ENCODE measurements around the gene NUDC. TPM values are rescaled to one million over a fixed set of nuclear protein-coding genes. Genes with fewer than 3 reads are reported as not detected.
"Not testable (repeated sequence)": the region's sequence is repeated elsewhere in the genome, so short reads cannot be mapped to it uniquely, and the experiment has no call there.

The NUDC gene
- total and polyA plus RNA-seq, 4 donors = 39.3 to 77.8 (median 64.4) TPM

- H3K9ac ChIP-seq (ENCODE audit: insufficient read depth in 1 of 2, low read length in 2 of 2) = no peak overlapping the region
- H3K27ac ChIP-seq (ENCODE audit: low read depth in 1 of 2, low read length in 1 of 2) = no peak overlapping the region
- no peaks in the 10 kb centered on the region for H3K9me3 ChIP-seq (ENCODE audit: control insufficient read depth in 4 of 4, insufficient read depth in 3 of 4, low read length in 3 of 4)
- TF ChIP-seq, protein P1, sequence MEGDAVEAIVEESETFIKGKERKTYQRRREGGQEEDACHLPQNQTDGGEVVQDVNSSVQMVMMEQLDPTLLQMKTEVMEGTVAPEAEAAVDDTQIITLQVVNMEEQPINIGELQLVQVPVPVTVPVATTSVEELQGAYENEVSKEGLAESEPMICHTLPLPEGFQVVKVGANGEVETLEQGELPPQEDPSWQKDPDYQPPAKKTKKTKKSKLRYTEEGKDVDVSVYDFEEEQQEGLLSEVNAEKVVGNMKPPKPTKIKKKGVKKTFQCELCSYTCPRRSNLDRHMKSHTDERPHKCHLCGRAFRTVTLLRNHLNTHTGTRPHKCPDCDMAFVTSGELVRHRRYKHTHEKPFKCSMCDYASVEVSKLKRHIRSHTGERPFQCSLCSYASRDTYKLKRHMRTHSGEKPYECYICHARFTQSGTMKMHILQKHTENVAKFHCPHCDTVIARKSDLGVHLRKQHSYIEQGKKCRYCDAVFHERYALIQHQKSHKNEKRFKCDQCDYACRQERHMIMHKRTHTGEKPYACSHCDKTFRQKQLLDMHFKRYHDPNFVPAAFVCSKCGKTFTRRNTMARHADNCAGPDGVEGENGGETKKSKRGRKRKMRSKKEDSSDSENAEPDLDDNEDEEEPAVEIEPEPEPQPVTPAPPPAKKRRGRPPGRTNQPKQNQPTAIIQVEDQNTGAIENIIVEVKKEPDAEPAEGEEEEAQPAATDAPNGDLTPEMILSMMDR (IDR thresholded peaks at IDR 0.05; ENCODE audit: control extremely low read depth, extremely low read depth) = no peak
- no peak for DNase-seq
- ATAC-seq (ENCODE audit: insufficient read depth, low FRiP score) = no peak
- no peaks in the 10 kb centered on the region for H3K4me1 ChIP-seq (ENCODE audit: control insufficient read depth in 5 of 5, insufficient read depth in 5 of 5, low read length in 5 of 5)
- H3K4me3 ChIP-seq = no peak overlapping the region
- no peaks in the 10 kb centered on the region for H3K36me3 ChIP-seq (ENCODE audit: control insufficient read depth in 4 of 4, insufficient read depth in 4 of 4, low read length in 4 of 4)
- WGBS, 2 donors = 46 to 63% methylated on average over 5 of the region's 5 CpGs
- peaks cover 0 to 2% (median 0%) of the 10 kb centered on the region in 3 donors for H3K27me3 ChIP-seq (ENCODE audit: control insufficient read depth in 3 of 3, insufficient read depth in 3 of 3, low read length in 2 of 3)
These were observed 62.3 kb downstream of the NUDC start for GRCh38 chr1:26983863-26984262.

GRCh38 chr1:26984291-26984690 is 62.7 kb downstream of the NUDC start:
- Histone ChIP-seq H3K27me3 (ENCODE audit: control insufficient read depth in 3 of 3, insufficient read depth in 3 of 3, low read length in 2 of 3) (peaks cover 0 to 2% (median 0%) of the 10 kb centered on the region in 3 donors), H3K9me3 (ENCODE audit: control insufficient read depth in 4 of 4, insufficient read depth in 3 of 4, low read length in 3 of 4) (no peaks in the 10 kb centered on the region), H3K36me3 (ENCODE audit: control insufficient read depth in 4 of 4, insufficient read depth in 4 of 4, low read length in 4 of 4) (no peaks in the 10 kb centered on the region), H3K9ac (ENCODE audit: insufficient read depth in 1 of 2, low read length in 2 of 2) (no peak overlapping the region), H3K4me3 (no peak overlapping the region), H3K4me1 (ENCODE audit: control insufficient read depth in 5 of 5, insufficient read depth in 5 of 5, low read length in 5 of 5) (no peaks in the 10 kb centered on the region), H3K27ac (ENCODE audit: low read depth in 1 of 2, low read length in 1 of 2) (no peak overlapping the region)
- ATAC-seq (ENCODE audit: insufficient read depth, low FRiP score) (no peak), DNase-seq (no peak)
- TF ChIP-seq, protein P1 (IDR thresholded peaks at IDR 0.05; ENCODE audit: control extremely low read depth, extremely low read depth) = no peak
- 83 to 87% methylated on average over 8 of the region's 8 CpGs for WGBS, 2 donors

GRCh38 chr1:26986658-26987057 is 65.1 kb downstream of the NUDC start:
- ATAC-seq (ENCODE audit: insufficient read depth, low FRiP score) (no peak), DNase-seq (no peak)
- Histone ChIP-seq H3K36me3 (ENCODE audit: control insufficient read depth in 4 of 4, insufficient read depth in 4 of 4, low read length in 4 of 4) (no peaks in the 10 kb centered on the region), H3K9me3 (ENCODE audit: control insufficient read depth in 4 of 4, insufficient read depth in 3 of 4, low read length in 3 of 4) (no peaks in the 10 kb centered on the region), H3K4me1 (ENCODE audit: control insufficient read depth in 5 of 5, insufficient read depth in 5 of 5, low read length in 5 of 5) (peaks cover 0 to 4% (median 0%) of the 10 kb centered on the region in 5 donors), H3K27ac (ENCODE audit: low read depth in 1 of 2, low read length in 1 of 2) (no peak overlapping the region), H3K4me3 (no peak overlapping the region), H3K9ac (ENCODE audit: insufficient read depth in 1 of 2, low read length in 2 of 2) (no peak overlapping the region), H3K27me3 (ENCODE audit: control insufficient read depth in 3 of 3, insufficient read depth in 3 of 3, low read length in 2 of 3) (peaks cover 0 to 14% (median 7%) of the 10 kb centered on the region in 3 donors)
- TF ChIP-seq, protein P1 (IDR thresholded peaks at IDR 0.05; ENCODE audit: control extremely low read depth, extremely low read depth) = no peak
- 50 to 52% methylated on average over 2 of the region's 2 CpGs for whole genome bisulfite sequencing, 2 donors

DNA sequence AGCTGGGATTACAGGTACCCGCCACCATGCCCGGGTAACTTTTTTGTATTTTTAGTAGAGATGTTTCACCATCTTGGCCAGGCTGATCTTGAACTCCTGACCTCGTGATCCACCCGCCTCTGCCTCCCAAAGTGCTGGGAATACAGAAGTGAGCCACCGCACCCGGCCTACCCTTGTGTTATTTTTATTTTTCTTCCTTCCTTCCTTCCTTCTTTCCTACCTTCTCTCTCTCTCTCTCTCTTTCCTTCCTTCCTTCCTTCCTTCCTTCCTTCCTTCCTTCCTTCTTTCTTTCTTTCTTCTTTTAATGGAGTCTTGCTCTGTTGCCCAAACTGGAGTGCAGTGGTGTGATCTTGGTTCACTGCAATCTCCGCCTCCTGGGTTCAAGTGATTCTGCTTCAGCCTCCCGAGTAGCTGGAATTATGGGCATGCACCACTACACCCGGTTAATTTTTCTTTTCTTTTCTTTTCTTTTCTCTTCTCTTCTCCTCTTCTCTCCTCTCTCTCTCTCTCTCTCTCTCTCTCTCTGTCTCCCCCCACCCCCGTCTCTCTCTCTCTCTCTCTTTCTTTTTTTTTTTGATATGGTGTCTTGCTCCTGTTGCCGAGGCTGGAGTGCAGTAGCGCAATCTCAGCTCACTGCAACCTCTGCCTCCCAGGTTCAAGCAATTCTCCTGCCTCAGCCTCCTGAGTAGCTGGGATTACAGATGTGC is 68.0 kb downstream of the NUDC start:
- H3K4me3 ChIP-seq; H3K9ac ChIP-seq (ENCODE audit: insufficient read depth in 1 of 2, low read length in 2 of 2); H3K27ac ChIP-seq (ENCODE audit: low read depth in 1 of 2, low read length in 1 of 2); DNase-seq; H3K9me3 ChIP-seq (ENCODE audit: control insufficient read depth in 4 of 4, insufficient read depth in 3 of 4, low read length in 3 of 4); ATAC-seq (ENCODE audit: insufficient read depth, low FRiP score); H3K4me1 ChIP-seq (ENCODE audit: control insufficient read depth in 5 of 5, insufficient read depth in 5 of 5, low read length in 5 of 5); H3K36me3 ChIP-seq (ENCODE audit: control insufficient read depth in 4 of 4, insufficient read depth in 4 of 4, low read length in 4 of 4): not testable (repeated sequence)
- peaks cover 0 to 23% (median 20%) of the 10 kb centered on the region in 3 donors for H3K27me3 ChIP-seq (ENCODE audit: control insufficient read depth in 3 of 3, insufficient read depth in 3 of 3, low read length in 2 of 3)
- 76 to 80% methylated on average over 12 of the region's 12 CpGs for WGBS, 2 donors

All from lung (tissue), 12 donors.